ENCODE measurements around the gene AUTS2.

The AUTS2 gene

GRCh38 chr7:69871213-69871885, 273.1 kb downstream of the AUTS2 start:
- DNase-seq = no peak

GRCh38 chr7:69871886-69872569, 273.8 kb downstream of the AUTS2 start:
- DNase-seq = no peak

GRCh38 chr7:69873512-69873911, 275.2 kb downstream of the AUTS2 start:
- DNase-seq = no peak

- DNase-seq = no peak
Observed at GRCh38 chr7:69878015-69878414, 279.7 kb downstream of the AUTS2 start.

GRCh38 chr7:69878591-69878990, 280.3 kb downstream of the AUTS2 start:
- DNase-seq = no peak

- DNase-seq = no peak
Observed at GRCh38 chr7:69879989-69880388, 281.7 kb downstream of the AUTS2 start.

- no peak for DNase-seq
Observed at GRCh38 chr7:69880840-69881239, 282.6 kb downstream of the AUTS2 start.

- no peak for DNase-seq
Observed at GRCh38 chr7:69882269-69882668, 284.0 kb downstream of the AUTS2 start.

- DNase-seq = no peak
Observed at GRCh38 chr7:69883399-69883891, 285.2 kb downstream of the AUTS2 start.

- DNase-seq = no peak
Observed at GRCh38 chr7:69885431-69885830, 287.2 kb downstream of the AUTS2 start.

- DNase-seq = no peak
Observed at GRCh38 chr7:69889338-69889975, 291.2 kb downstream of the AUTS2 start.

- DNase-seq = no peak
Observed at GRCh38 chr7:69889976-69890351, 291.7 kb downstream of the AUTS2 start.

GRCh38 chr7:69892790-69893189, 294.5 kb downstream of the AUTS2 start:
- no peak for DNase-seq

- DNase-seq = no peak
Observed at GRCh38 chr7:69893906-69894305, 295.6 kb downstream of the AUTS2 start.

GRCh38 chr7:69895446-69895845, 297.2 kb downstream of the AUTS2 start:
- DNase-seq = no peak

GRCh38 chr7:69896121-69896520, 297.8 kb downstream of the AUTS2 start:
- DNase-seq = no peak

- no peak for DNase-seq
Observed at GRCh38 chr7:69898189-69898588, 299.9 kb downstream of the AUTS2 start.

- DNase-seq = no peak
Observed at GRCh38 chr7:69903410-69903809, 305.1 kb downstream of the AUTS2 start.

- no peak for DNase-seq
Observed at GRCh38 chr7:69906283-69906995, 308.2 kb downstream of the AUTS2 start.

GRCh38 chr7:69907720-69908119, 309.4 kb downstream of the AUTS2 start:
- no peak for DNase-seq

- DNase-seq = no peak
Observed at GRCh38 chr7:69908454-69908853, 310.2 kb downstream of the AUTS2 start.

GRCh38 chr7:69910150-69910549, 311.9 kb downstream of the AUTS2 start:
- no peak for DNase-seq

GRCh38 chr7:69911337-69911736, 313.1 kb downstream of the AUTS2 start:
- DNase-seq = no peak

All from 8988T (cell line).